ENCODE measurements around the gene CD69.

Gene CD69

DNA sequence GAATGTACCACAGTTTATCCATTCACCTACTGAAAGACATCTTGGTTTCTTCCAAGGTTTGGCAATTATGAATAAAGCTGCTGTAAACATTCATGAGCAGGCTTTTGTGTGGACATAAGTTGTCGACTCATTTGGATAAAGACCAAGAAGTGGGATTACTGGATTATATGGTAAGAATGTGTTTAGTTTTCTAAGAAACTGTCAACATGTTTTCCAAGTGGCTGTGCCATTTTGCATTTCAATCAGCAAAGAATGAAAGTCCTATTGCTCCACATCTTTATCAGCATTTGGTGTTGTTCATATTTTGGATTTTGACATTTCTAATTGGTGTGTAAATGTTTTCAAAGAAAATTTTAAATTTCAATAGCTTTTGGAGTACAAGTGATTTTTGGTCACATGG, 39.3 kb upstream of the CD69 start:
- in situ Hi-C loops (cut with MboI; ENCODE audit: low pct_unique_long_range_greater_than_20kb, low sequenced_read_pairs, unreplicated experiment), result loop anchor here (5.0 kb wide), 1 partner anchor 48 kb away; no protein-coding TSS in a partner anchor
- TF ChIP-seq, protein P1, sequence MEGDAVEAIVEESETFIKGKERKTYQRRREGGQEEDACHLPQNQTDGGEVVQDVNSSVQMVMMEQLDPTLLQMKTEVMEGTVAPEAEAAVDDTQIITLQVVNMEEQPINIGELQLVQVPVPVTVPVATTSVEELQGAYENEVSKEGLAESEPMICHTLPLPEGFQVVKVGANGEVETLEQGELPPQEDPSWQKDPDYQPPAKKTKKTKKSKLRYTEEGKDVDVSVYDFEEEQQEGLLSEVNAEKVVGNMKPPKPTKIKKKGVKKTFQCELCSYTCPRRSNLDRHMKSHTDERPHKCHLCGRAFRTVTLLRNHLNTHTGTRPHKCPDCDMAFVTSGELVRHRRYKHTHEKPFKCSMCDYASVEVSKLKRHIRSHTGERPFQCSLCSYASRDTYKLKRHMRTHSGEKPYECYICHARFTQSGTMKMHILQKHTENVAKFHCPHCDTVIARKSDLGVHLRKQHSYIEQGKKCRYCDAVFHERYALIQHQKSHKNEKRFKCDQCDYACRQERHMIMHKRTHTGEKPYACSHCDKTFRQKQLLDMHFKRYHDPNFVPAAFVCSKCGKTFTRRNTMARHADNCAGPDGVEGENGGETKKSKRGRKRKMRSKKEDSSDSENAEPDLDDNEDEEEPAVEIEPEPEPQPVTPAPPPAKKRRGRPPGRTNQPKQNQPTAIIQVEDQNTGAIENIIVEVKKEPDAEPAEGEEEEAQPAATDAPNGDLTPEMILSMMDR (IDR thresholded peaks at IDR 0.05; ENCODE audit: extremely low read depth, insufficient read depth, missing control alignments), result no peak
- DNase-seq (ENCODE audit: low spot score), result no peak

DNA sequence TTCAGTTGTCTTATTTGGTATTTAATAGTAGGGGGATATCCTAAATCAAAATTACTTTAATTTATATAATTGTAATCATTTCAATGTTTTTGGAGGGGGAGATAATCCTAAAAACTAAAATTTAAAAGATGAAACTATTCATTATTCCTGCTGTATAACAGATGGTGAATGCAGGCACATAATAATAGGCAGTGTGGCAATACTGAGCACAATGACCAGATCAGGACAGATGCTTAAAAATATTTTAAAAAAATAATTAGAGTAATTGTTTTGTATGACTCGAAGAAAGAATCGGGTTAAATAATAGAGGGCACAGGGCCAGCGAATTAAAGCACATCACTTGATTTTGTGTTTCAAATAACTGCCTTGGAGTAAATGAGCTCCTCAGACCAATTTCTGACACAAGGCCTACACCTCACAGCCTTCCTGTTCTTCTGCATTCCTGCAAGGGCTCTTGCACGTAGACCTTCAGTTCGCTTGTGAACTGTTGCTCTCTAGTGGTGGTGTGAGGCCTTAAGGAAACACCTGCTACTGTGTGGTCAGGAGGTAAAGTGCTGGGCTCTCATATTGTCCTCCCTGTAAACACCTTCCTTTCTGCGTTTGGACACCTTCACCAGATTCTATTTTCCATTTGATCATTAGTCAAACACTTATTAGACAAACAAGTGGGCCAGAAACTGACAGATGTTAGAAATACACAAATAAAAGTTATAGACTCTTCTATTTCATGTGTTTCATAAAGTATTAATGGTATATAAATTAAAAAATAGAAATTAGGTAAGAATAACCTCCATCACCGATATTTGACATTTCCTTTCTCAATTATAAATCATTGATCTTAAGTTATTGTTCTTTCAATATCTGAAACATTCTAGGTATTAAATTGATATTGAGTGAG, 37.3 kb upstream of the CD69 start:
- TF ChIP-seq, protein P1 (IDR thresholded peaks at IDR 0.05; ENCODE audit: extremely low read depth, insufficient read depth, missing control alignments), result peak; percentile 85
- in situ Hi-C loops (cut with MboI; ENCODE audit: low pct_unique_long_range_greater_than_20kb, low sequenced_read_pairs, unreplicated experiment), result no loop called here
- DNase-seq (ENCODE audit: low spot score), result no peak

- in situ Hi-C loops (cut with MboI; ENCODE audit: low pct_unique_long_range_greater_than_20kb, low sequenced_read_pairs, unreplicated experiment), result no loop called here
- DNase-seq (ENCODE audit: low spot score), result no peak
- TF ChIP-seq, protein P1 (IDR thresholded peaks at IDR 0.05; ENCODE audit: extremely low read depth, insufficient read depth, missing control alignments), result no peak
Observed at GRCh38 chr12:9796971-9797370, 36.3 kb upstream of the CD69 start.

GRCh38 chr12:9796346-9796745, 35.6 kb upstream of the CD69 start:
- in situ Hi-C loops (cut with MboI; ENCODE audit: low pct_unique_long_range_greater_than_20kb, low sequenced_read_pairs, unreplicated experiment), result no loop called here
- no peak for DNase-seq (ENCODE audit: low spot score)
- TF ChIP-seq, protein P1 (IDR thresholded peaks at IDR 0.05; ENCODE audit: extremely low read depth, insufficient read depth, missing control alignments), result no peak

DNA sequence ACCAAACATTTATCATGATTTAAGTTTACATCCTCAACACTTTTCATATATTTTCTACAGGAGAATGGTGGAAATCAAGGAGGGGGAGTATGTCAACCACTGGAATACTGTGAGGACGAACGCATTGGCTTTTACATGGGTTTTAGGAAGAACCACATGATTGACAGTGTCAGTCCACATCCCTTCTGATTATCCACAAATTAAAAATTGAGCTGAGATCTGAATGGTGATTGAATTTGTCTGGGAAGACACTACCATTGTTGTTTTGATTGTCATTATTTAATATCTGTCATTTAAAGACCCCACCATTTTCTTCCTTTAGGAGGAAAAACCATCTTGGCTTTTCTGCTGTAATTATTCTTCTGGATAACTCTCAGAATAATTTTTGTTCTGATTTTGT, 35.2 kb upstream of the CD69 start:
- in situ Hi-C loops (cut with MboI; ENCODE audit: low pct_unique_long_range_greater_than_20kb, low sequenced_read_pairs, unreplicated experiment), result no loop called here
- TF ChIP-seq, protein P1 (IDR thresholded peaks at IDR 0.05; ENCODE audit: extremely low read depth, insufficient read depth, missing control alignments), result no peak
- no peak for DNase-seq (ENCODE audit: low spot score)

- in situ Hi-C loops (cut with MboI; ENCODE audit: low pct_unique_long_range_greater_than_20kb, low sequenced_read_pairs, unreplicated experiment), result no loop called here
- TF ChIP-seq, protein P1 (IDR thresholded peaks at IDR 0.05; ENCODE audit: extremely low read depth, insufficient read depth, missing control alignments), result no peak
- no peak for DNase-seq (ENCODE audit: low spot score)
Observed at GRCh38 chr12:9794484-9795093, 33.9 kb upstream of the CD69 start.
